Stimulated activated memory B cell treated with anti-CD40 and anti-IgM and Interleukin-4, amounts not matched to agents 10 μg/mL and 1 μg/mL and 100 μg/mL, for 72 hours (primary cell): ENCODE data around the gene CRELD2.

Experiments
- ATAC-seq: fragments of 150-1000 bp; cut with Tn5 transposase; 2 replicates; pipeline ENCODE4 v1.10.0; 2021
- H3K27ac Mint-ChIP-seq: one replicate; pipeline ENCODE4 v1.8.0; 2022; ENCODE audit warnings: mild to moderate bottlenecking, mixed read lengths
- H3K27me3 Mint-ChIP-seq: one replicate; pipeline ENCODE4 v1.8.0; 2022; ENCODE audit warnings: mixed read lengths
- H3K36me3 Mint-ChIP-seq: one replicate; pipeline ENCODE4 v1.8.0; 2022; ENCODE audit warnings: mixed read lengths
- H3K4me1 Mint-ChIP-seq: one replicate; pipeline ENCODE4 v1.8.0; 2022; ENCODE audit warnings: mixed read lengths
- H3K4me3 Mint-ChIP-seq: one replicate; pipeline ENCODE4 v1.8.0; 2022; ENCODE audit warnings: mild to moderate bottlenecking, moderate library complexity, mixed read lengths
- H3K9me3 Mint-ChIP-seq: one replicate; pipeline ENCODE4 v1.8.0; 2022; ENCODE audit warnings: mixed read lengths

CRELD2 gene

DNA sequence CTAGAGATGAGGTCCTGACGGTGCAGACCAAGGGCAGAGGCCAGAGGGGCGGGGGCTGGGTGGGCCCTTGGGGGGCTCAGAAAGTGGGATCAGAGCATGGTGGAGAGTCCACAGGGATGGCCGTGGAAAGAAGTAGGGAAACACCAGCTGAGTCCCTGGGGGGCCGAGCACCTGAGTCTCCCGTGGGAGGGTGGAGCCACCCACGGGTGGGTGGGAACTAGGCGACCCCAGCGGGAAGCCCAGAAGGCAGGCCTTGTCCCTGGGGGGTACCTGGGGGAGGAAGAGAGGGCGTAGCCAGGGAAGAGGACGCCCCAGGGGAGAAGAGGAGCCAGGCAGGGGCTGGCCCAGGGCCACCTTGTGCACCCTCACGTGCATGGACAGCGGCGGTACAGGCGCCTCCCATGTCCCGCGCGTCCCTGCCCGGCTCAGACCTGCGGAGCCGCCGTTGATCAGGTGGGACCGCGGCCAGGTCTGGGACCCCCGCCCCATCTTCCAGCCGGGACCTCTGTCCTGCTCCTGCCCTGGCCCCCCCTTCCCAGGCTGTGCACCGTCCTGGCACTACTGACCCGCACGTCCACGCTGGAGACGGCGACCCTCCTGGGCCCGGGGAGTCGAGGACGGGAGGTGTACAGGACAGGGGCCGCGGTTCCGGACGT, 10.2 kb downstream of the CRELD2 start:
- H3K27ac Mint-ChIP-seq = peak overlapping the region; percentile 76

GRCh38 chr22:49929211-49929979, 11.0 kb downstream of the CRELD2 start:
- ATAC-seq = peak; percentile 74
- Mint-ChIP-seq H3K4me1 (peaks cover 81% of the 10 kb centered on the region), H3K9me3 (no peaks in the 10 kb centered on the region), H3K4me3 (peak overlapping the region; percentile 58), H3K27ac (peak overlapping the region; percentile 88), H3K27me3 (no peaks in the 10 kb centered on the region), H3K36me3 (peaks cover 9% of the 10 kb centered on the region)

More for the DNA sequence above, 10.2 kb downstream of the CRELD2 start:
- Mint-ChIP-seq H3K27me3 (no peaks in the 10 kb centered on the region), H3K36me3 (peaks cover 9% of the 10 kb centered on the region), H3K9me3 (no peaks in the 10 kb centered on the region), H3K4me1 (peaks cover 82% of the 10 kb centered on the region), H3K4me3 (peak overlapping the region; percentile 58)
- ATAC-seq = no peak

GRCh38 chr22:49929994-49930575, 11.7 kb downstream of the CRELD2 start:
- Mint-ChIP-seq H3K4me3 (peak overlapping the region; percentile 31), H3K27ac (peak overlapping the region; percentile 88), H3K9me3 (no peaks in the 10 kb centered on the region), H3K27me3 (no peaks in the 10 kb centered on the region), H3K4me1 (peaks cover 75% of the 10 kb centered on the region), H3K36me3 (peaks cover 9% of the 10 kb centered on the region)
- no peak for ATAC-seq

GRCh38 chr22:49930596-49931412, 12.4 kb downstream of the CRELD2 start:
- H3K9me3 Mint-ChIP-seq = no peaks in the 10 kb centered on the region
- H3K27me3 Mint-ChIP-seq = no peaks in the 10 kb centered on the region
- H3K36me3 Mint-ChIP-seq = peaks cover 9% of the 10 kb centered on the region
- H3K4me1 Mint-ChIP-seq = peaks cover 68% of the 10 kb centered on the region
- peak; percentile 65 for ATAC-seq
- H3K4me3 Mint-ChIP-seq = peak overlapping the region; percentile 45
- peak overlapping the region; percentile 88 for H3K27ac Mint-ChIP-seq

- ATAC-seq = no peak
- H3K4me1 Mint-ChIP-seq = peaks cover 62% of the 10 kb centered on the region
- no peaks in the 10 kb centered on the region for H3K27me3 Mint-ChIP-seq
- H3K4me3 Mint-ChIP-seq = peak overlapping the region; percentile 83
- H3K36me3 Mint-ChIP-seq = no peaks in the 10 kb centered on the region
- H3K9me3 Mint-ChIP-seq = no peaks in the 10 kb centered on the region
- H3K27ac Mint-ChIP-seq = peak overlapping the region; percentile 86
Observed at GRCh38 chr22:49933236-49934159, 15.1 kb downstream of the CRELD2 start.

GRCh38 chr22:49934160-49934890, 15.9 kb downstream of the CRELD2 start:
- no peaks in the 10 kb centered on the region for H3K27me3 Mint-ChIP-seq
- peak; percentile 0 for ATAC-seq
- H3K27ac Mint-ChIP-seq = peak overlapping the region; percentile 86
- H3K4me3 Mint-ChIP-seq = peak overlapping the region; percentile 83
- no peaks in the 10 kb centered on the region for H3K36me3 Mint-ChIP-seq
- no peaks in the 10 kb centered on the region for H3K9me3 Mint-ChIP-seq
- peaks cover 56% of the 10 kb centered on the region for H3K4me1 Mint-ChIP-seq

- Mint-ChIP-seq H3K4me3 (peak overlapping the region; percentile 83), H3K27ac (peak overlapping the region; percentile 86), H3K36me3 (no peaks in the 10 kb centered on the region), H3K27me3 (no peaks in the 10 kb centered on the region), H3K4me1 (peaks cover 53% of the 10 kb centered on the region), H3K9me3 (no peaks in the 10 kb centered on the region)
- peak; percentile 37 for ATAC-seq
Observed at GRCh38 chr22:49934891-49935557, 16.6 kb downstream of the CRELD2 start.

DNA sequence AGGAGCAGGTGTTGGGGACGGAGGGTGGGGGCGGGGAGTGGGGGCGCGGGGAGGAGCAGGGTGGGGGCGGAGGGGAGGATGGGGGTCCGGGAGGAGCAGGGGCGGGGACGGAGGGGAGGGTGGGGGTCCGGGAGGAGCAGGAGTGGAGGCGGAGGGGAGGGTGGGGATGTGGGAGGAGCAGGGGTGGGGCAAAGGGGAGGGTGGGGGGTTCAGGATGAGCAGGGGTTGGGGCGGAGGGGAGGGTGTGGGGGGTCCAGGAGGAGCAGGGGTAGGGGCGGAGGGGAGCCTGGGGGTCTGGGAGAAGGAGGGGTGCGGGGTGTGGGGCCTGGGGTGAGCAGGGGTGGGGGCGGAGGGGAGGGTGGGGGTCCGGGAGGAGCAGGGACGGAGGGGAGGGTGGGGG, 17.1 kb downstream of the CRELD2 start:
- H3K4me1 Mint-ChIP-seq = peaks cover 48% of the 10 kb centered on the region
- H3K27ac Mint-ChIP-seq = peak overlapping the region; percentile 86
- peak overlapping the region; percentile 68 for H3K4me3 Mint-ChIP-seq
- no peaks in the 10 kb centered on the region for H3K27me3 Mint-ChIP-seq
- no peak for ATAC-seq
- no peaks in the 10 kb centered on the region for H3K9me3 Mint-ChIP-seq
- peaks cover under 1% of the 10 kb centered on the region for H3K36me3 Mint-ChIP-seq

DNA sequence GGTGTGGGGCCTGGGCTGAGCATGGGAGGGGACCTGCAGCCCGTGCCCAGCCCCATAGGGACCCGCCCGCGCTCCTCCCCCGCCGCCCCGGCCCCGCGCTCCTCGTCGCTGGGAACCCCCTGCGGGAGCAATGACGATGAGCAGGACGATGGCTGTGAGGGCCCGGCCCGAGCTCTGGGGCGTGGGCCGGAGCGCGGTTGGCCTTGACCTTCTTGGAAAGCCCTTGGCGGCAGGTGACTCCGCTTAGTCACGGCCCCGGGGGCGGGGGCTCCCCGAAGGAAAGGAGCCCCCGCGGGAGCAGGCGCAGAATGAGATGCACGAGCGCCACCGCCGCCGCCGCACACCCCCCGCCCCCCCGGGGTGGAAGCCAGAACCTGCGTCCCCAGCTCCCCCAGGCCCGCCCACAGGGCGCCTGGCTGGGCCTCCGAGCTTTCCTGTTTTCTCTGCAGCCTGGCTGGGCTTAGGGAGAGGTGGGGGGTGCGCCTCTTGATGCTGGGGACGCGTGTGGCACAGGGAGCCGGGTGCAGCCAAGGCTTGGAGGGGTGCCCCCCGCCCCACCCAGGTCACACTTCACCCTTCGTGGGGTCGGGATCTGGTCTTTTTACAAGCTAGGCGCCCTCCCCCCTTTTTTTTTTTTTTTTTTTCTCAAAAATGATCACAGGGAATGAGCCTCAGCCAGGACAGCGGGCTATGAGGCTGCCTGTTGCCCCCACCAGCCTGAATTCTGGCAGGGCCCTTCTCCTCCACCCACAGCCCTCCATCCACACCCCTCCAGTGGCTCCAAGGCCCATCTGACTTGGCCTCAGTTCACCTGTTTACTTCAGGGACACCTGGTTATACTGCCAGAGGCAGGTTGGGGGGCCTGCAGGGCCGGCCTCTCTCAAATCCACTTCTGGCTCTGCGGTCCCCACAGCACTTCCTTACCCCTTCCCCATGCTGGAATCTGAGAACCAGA, 17.9 kb downstream of the CRELD2 start:
- H3K9me3 Mint-ChIP-seq = peaks cover 3% of the 10 kb centered on the region
- H3K4me1 Mint-ChIP-seq = peaks cover 47% of the 10 kb centered on the region
- peak overlapping the region; percentile 86 for H3K27ac Mint-ChIP-seq
- peaks cover 8% of the 10 kb centered on the region for H3K36me3 Mint-ChIP-seq
- peak; percentile 84 for ATAC-seq
- no peaks in the 10 kb centered on the region for H3K27me3 Mint-ChIP-seq
- peak overlapping the region; percentile 61 for H3K4me3 Mint-ChIP-seq

GRCh38 chr22:49936973-49937757, 18.7 kb downstream of the CRELD2 start:
- Mint-ChIP-seq H3K27ac (peak overlapping the region; percentile 86), H3K27me3 (no peaks in the 10 kb centered on the region), H3K4me3 (peak overlapping the region; percentile 61), H3K36me3 (peaks cover 8% of the 10 kb centered on the region), H3K4me1 (peaks cover 42% of the 10 kb centered on the region), H3K9me3 (peaks cover 3% of the 10 kb centered on the region)
- no peak for ATAC-seq

DNA sequence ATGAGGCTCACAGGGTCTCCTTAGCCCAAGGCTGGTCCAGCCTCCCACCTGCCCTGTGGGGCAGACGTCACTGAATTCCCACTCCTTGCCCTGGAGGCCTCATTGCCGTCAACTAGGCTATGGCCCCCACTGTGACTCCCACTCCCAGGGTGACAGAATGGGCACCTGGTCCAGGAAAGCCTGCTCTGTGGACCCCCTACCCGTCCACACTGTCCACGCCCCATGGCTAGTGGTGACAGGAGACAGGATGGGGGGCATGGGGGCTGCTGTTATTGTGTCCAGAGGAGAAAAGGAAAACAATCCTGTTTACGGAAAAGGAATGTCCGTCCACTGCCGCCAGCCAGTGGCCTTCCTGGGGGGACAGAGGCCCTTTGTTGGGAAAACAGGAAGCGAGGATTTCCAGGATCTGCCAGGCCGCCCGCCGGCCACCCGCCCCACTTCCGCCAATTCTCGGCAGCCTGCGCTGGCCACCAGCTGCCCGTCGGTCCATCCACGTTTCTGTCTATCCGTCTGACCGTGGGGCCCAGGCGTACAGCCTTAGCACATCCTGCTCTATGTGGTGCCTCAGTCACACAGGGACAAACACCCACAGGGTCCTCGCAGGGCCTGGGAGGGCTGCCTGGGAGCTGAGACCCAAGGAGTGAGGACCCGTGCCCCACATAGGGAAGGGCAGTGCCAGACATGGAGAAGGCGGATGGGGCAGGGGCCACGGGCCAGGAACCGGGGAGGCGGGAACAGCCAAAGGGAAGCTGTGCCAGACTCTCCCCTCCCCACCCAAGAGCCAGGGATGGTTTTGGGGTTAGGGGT, 19.5 kb downstream of the CRELD2 start:
- ATAC-seq = no peak
- H3K27me3 Mint-ChIP-seq = no peaks in the 10 kb centered on the region
- peak overlapping the region; percentile 86 for H3K27ac Mint-ChIP-seq
- peaks cover 36% of the 10 kb centered on the region for H3K4me1 Mint-ChIP-seq
- peaks cover 8% of the 10 kb centered on the region for H3K36me3 Mint-ChIP-seq
- H3K9me3 Mint-ChIP-seq = peaks cover 3% of the 10 kb centered on the region
- H3K4me3 Mint-ChIP-seq = no peak overlapping the region
